GM03348 (cell line): ENCODE data around the gene NYAP1.
"Not testable (repeated sequence)": the region's sequence is repeated elsewhere in the genome, so short reads cannot be mapped to it uniquely, and the experiment has no call there.

Experiments used
- DNase-seq: peaks from one replicate; pipeline ENCODE4 v3.0.0; 2012; ENCODE audit warnings: low spot score

The NYAP1 gene

DNA sequence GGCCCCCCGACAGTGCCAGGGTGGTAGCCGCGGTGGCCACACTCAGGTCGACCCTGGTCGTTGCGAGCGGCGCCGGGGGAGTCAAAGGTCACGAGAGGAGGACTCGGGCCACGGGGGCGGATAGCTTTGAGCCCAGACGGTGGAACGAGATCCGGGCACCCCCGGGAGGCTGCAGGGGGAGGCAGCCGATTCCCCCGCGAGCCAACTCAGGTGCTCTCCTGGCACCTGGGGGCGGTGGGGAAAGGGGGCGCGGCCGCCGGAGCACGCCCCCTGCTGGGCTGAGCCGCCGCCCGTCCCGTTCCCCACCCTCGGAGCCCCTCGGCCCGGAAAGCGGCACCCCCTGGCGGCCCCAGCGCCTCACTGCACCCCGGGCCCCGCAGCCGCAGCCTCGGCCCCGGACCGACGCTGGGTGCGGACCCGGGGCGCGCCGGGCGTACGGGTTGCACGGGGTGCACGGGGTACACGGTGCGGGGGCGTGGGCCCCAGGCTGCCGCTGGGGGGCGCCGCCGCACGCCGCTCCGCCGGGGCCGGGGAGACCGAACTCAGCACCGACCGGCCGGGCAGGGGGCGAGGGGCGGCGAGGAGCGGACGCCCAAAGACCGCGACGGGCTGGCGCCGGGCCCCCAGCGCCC is 521 bp upstream of the NYAP1 start:
- DNase-seq = peak; percentile 88

DNA sequence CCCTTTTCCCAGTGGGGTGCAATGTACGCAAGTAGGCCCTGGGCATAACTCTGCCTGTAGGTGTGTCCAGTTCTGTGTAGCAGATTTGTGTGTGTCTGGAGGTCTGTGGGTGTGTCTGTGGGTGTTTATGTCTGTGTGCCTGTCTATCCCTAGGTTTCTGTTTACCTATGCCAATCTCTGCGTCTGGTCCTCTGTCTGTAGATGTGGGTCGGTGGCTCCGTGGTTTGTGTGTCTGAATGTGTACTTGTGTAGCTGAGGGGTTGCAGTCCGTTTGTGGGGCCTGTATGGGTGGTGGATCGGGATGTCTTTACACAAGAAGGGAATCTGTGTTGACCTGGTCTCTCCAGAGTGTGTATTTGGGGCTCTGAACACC is 932 bp downstream of the NYAP1 start:
- DNase-seq = peak; percentile 3

DNA sequence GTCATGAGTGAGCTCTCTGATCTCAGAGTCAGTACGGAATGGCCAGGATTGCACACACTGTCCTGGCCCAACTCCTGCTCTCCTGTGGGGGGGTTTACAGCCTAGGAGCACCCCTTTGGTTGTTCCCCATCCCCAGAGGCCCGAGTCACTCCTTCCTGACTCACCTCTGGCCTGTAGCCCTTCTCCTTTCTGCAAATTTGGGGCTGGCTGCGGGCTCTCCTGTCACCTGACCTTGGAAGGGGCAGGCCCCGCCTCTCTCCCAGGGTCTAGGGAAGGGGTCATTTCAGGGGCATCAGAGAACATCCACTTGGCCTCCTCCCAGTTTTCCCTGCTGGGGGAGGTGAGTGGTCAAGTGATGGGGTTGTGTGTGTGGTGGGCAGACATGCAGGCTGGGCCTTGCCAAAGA is 1.7 kb downstream of the NYAP1 start:
- peak; percentile 2 for DNase-seq

DNA sequence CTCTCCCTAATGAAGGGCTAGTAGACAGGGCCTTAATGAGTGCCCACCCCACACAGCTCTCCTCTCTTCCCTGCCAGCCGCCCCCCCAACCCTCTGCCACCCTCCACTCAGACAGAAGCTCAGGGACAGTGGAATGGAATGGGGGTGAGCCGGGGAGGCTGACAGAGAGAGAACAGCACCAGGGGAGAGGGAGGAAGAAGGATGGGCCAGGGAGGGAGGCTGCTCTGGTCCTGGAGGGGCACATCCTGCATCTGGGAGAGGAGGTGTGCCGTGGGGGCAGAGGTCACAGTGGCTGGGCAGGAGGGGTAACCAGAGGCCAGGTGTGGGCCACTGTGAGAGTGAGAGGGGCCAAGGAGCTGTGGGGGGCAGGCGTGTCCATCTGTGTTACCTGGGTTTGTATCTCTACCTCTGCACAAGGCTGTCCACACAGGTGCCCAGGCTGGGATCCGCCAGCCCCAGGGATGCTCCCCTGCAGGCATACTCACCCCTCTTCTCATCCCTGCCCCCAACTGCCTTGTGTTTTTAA is 2.4 kb downstream of the NYAP1 start:
- DNase-seq = no peak

DNA sequence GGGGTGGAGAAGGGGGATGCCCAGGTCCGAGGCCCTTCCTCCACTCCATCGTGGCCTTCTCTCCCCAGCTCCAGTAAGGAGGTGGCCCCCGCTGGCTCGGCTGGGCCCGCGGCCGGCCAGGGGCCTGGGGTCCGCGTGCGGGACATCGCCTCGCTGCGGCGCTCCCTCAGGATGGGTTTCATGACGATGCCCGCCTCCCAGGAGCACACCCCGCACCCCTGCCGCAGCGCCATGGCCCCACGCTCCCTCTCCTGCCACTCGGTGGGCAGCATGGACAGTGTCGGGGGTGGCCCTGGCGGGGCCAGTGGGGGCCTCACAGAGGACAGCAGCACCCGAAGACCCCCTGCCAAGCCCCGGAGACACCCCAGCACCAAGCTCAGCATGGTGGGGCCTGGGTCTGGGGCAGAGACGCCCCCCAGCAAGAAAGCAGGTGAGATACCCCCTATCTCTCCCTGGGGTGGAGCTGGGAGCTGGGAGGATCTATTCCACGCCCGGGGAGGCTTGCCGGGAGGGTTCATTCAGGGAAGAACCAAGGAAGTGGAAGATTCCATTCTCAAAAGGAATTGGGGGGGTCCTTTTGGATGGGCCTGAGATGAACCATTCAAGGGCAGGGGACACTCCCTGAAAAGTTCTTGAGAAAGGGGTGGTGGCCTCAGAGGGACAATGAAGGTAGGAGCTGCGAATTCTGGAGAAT is 3.2 kb downstream of the NYAP1 start:
- no peak for DNase-seq

DNA sequence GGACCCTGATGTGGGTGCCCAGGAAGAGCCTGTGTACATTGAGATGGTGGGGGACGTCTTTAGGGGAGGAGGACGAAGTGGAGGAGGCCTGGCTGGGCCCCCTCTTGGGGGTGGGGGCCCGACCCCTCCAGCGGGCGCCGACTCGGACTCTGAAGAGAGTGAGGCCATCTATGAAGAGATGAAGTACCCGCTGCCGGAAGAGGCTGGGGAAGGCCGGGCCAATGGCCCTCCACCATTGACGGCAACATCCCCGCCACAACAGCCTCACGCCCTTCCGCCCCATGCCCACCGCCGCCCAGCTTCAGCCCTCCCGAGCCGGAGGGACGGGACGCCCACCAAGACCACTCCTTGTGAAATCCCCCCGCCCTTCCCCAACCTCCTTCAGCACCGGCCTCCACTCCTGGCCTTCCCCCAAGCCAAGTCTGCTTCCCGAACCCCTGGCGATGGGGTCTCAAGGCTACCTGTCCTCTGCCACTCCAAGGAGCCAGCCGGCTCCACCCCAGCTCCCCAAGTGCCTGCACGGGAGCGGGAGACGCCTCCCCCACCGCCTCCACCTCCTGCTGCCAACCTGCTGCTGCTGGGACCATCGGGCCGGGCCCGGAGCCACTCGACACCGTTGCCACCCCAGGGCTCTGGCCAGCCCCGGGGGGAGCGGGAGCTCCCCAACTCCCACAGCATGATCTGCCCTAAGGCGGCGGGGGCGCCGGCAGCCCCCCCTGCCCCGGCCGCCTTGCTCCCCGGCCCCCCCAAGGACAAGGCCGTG is 4.8 kb downstream of the NYAP1 start:
- DNase-seq = no peak

DNA sequence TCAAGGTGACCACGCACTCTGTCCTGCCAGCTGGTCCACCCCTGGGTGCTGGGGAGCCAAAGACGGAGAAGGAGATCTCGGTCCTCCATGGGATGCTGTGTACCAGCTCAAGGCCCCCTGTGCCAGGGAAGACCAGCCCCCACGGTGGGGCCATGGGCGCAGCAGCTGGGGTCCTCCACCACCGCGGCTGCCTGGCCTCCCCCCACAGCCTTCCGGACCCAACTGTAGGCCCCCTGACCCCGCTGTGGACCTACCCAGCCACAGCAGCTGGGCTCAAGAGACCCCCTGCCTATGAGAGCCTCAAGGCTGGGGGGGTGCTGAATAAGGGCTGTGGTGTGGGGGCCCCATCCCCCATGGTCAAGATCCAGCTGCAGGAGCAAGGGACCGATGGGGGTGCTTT is 5.4 kb downstream of the NYAP1 start:
- no peak for DNase-seq

DNA sequence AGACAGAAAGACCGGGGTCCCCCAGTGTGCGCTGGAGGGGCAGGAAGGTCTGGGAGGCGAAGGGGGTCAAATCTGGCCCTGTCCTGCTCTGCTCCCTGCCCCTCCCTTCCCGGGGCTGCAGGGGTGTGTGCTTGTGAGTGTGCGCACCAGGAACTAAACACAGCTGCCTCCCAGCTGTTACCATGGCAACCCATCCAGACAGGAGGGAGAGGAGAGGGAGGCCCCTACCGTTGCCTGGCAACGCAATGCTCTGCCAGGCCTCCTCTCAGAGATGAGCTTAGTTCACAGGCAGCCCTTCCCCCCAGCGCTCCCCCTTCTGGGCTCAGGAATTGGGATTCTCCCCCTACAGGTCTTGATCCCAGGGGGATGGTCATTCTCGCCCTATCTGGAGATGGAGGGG is 6.1 kb downstream of the NYAP1 start:
- peak; percentile 81 for DNase-seq

DNA sequence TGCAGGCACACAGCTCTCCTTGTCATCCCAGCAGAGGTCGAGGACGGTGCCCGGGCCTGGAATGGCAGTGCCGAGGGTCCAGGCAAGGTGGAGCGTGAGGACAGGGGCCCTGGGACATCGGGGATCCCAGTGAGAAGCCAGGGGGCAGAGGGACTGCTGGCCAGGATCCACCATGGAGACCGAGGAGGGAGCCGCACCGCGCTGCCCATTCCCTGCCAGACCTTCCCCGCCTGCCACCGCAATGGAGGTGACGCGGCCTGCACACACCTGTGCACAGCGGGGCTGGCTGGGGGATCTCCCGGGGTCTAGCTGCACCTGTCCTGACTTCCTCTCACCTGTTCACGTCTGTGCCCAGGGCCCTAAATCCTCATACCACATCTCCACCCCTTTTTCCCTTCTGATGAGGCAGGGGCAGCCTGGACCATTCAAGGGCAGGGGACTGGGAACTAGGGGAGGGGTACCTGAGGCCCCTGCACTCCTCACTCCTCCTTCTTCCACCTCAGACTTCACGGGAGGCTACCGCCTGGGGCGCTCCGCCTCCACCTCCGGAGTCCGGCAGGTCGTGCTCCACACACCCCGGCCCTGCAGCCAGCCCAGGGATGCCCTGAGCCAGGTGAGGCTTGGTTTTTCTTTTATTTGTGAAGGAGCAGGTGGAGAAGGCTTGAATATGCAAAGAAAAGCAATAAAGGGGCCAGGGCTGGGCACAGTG is 6.9 kb downstream of the NYAP1 start:
- no peak for DNase-seq

DNA sequence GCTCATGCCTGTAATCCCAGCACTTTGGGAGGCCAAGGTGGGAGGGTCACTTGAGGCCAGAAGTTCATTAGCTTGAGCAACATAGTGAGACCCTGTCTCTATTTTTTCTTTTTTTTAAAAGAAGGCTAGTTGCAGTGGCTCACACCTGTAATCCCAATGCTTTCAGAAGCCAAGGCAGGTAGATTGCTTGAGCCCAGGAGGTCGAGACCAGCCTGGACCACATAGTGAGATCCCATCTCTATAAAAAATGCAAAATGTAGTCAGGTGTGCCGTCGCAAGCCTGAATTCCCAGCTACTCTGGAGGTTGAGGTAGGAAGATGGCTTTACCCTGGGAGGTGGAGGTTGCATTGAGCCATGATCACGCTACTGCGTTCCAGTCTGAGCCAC is 7.5 kb downstream of the NYAP1 start:
- no peak for DNase-seq

DNA sequence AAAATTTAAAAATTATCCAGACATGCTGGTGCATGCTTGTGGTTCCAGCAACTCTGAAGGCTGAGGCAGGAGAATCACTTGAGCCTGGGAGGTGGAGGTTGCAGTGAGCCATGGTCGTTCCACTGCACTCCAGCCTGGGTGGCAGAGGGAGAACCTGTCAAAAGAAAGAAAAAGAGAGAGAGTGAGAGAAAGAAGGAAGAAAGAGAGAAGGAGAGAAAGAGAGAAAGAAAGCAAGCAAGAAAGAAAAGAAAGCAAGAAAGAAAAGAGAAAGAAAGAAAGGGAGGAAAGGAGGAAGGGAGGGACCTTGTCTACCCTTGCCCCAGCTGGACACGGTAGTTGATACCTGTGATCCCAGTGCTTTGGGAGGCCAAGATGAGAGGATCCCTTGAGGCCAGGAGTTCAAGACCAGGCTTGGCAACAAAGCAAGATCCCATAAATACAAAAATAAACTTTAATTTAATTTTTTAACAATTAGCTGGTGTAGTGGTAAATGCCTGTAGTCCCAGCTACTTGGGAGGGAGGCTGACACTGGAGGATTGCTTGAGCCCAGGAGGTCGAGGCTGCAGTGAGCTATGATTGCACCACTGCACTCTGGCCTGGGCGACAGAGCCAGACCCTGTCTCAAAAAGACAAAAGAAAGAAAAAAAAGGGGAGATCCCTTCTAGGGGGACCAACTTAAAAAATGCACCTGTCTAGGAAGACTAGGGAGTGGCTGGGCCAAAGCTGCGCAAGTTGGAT is 9.2 kb downstream of the NYAP1 start:
- no peak for DNase-seq

DNA sequence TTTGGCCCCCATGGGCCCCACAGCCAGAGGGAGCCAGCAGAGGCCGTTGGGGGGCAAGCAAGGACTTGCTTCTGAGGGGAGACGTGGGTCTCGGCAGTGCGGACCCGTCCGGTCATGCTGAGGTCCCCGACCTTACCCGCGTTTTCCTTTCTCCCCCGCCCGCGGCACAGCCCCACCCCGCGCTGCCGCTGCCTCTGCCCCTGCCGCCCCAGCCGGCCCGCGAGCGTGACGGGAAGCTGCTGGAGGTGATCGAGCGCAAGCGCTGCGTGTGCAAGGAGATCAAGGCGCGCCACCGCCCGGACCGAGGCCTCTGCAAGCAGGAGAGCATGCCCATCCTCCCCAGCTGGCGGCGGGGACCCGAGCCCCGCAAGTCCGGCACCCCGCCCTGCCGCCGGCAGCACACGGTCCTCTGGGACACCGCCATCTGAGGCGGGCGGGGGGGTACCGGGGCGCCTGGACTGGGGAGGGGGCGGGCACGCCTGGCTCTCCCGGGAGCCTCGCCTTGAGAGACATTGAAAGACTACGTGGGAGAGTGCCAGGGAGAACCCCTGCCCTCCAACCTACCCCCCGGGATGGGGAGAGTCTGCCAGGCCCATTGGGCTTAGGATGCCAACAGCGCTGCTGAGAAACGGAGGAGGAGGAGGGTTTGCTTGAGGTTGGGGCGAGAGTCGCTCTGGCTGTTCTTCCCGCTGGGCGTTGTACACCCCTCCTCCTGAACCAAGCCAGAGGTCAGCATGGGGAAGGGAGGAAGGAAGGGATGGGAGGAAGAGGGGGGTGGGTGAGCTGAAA is 9.9 kb downstream of the NYAP1 start:
- DNase-seq = no peak

DNA sequence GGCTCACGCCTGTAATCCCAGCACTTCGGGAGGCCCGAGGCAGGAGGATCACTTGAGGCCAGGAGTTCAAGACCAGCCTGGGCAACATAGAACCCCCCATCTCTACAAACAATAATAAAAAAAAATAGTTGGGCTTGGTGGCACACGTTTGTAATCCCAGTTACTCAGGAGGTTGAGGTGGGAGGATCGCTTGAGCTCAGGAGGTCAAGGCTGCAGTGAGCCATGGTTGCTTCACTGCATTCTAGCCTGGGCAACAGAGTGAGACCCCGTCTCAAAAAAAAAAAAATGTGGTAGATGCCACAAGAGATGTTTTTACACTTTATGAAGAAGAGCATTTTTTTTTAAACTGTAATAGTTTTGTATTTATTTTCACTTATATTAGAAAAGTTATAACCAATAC is 12.8 kb downstream of the NYAP1 start:
- no peak for DNase-seq

DNA sequence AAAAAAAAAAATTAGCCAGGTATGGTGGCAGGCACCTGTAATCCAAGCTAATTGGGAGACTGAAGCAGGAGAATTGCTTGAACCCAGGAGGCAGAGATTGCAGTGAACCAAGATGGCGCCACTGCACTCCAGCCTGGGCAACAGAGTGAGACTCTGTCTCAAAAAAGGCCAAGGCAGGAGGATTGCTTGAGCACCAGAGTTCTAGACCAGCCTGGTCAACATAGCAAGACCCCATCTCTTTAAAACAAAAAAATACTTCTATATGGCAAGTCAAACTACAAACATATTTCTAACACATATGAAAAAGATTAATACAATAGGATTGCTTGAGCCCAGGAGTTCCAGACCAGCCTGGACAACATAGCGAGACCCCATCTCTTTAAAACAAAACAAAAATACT is 17.0 kb downstream of the NYAP1 start:
- not testable (repeated sequence) for DNase-seq

DNA sequence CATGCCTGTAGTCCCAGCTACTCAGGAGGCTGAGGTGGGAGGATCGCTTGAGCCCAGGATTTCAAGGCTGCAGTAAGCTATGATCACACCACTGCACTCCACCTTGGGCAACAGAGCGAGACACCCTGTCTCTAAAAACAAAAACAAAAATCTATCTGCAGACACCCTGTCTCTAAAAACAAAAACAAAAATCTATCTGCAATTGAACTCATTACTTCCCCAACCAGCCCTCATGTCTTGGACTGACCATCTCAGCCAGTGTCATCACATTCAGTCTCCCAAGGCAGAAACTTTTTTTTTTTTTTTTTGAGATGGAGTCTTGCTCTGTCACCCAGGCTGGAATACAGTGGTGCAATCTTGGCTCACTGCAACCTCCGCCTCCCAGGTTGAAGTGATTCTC is 20.3 kb downstream of the NYAP1 start:
- not testable (repeated sequence) for DNase-seq

DNA sequence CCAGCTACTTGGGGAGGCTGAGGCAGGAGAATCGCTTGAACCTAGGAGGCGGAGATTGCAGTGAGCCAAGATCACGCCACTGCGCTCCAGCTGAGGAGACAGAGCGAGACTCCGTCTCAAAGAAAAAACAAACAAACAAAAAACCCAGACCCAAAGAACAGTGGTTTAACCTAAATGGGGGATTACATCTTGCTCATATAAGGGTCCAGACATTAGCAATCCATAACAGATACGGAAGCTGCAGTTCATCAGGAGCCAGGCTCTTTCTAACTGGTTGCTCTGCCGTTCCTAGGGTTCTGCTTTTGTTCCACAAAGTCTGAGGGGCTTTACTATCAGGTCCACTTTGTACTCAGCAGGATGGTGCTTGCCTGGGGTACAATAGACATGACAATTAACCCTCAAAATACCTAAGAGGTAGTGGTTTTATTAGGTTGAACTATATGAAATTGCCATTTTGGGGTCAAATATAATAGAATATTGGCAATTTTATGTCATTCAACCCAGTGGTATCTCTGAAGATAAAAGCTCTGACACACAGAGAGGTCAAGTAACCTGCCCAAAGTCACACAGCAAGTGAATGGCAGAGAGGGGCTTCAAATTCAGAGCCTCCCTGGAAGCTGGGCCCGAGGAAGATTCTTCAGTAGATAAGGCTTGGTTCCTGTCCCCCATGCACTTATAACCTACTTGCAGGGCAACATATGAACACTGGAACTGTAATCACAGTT is 21.3 kb downstream of the NYAP1 start:
- DNase-seq = no peak

DNA sequence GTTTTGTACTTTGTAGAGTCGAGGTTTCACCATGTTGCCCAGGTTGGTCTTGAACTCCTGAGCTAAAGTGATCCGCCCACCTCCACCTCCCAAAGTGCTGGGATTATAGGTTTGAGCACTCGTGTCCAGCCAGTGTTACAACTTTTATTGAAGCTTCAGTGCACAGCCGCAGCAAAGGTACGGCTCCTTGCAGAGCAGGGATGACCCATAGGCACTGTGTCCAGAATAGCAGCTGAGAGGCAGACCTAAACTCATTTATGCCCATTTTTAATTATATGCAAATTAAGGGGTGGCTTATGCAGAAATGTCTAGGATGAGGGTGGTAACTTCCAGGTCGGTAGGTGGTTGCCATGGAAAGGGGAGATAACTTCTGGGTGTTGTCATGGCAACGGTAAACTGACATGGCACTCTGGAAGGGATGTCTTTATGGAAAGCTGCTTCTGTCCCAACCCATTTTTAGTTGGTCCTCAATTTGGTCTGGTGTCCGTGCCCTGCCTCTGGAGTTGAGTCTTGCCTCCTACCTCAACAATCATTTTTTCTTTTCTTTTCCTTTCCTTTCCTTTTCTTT is 22.7 kb downstream of the NYAP1 start:
- DNase-seq = no peak

DNA sequence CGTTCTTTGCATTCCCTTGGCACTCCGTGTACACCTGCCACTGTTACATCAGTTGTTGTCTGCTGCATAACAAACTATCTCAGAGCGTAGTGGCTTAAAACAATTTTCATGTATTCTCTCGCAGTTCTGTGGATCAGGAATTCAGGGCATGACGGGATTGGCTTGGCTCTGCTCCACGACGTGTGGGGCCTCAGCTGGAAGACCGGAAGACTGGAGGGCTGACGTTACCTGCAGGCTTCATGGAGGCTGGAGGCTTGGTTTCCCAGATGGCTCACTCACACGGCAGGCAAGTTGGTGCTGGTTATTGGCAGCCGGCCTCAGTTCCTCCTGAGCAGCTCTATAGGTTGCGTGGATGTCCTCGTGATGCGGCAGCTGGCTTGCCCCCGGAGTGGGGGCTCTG is 25.5 kb downstream of the NYAP1 start:
- DNase-seq = no peak

DNA sequence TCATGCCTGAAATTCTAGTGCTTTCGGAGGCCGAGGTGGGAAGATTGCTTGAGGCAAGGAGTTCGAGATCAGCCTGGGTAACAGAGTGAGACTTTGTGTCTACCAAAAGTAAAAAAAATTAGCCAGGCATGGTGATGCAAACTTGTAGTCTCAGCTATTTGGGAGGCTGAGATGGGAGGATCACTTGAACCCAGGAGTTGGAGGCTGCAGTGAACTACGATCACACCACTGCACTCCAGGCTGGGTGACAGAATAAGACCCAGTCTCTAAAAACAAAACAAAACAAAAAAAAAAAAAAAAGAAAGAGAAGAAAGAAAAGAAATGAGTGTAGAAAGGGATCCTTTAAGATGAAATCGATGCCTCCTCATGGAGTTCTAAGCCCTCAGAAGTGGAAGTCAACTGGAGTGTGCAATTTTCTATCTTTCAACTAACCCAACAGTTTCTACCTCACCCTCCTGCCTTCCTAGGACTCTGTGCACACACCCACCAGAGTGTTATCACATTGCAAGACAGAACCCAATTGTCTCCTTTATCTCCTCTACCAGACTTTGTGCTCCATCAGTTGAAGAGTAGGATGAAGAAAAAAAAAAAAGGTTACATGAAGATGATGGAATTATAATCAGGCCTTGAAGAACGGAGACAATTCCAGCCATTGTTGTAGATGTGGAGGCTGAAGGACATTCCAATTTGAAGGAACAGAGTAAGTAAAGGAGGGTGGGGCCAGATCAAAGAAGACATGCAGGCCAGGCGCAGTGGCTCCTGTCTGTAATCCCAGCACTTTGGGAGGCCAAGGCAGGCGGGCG is 26.9 kb downstream of the NYAP1 start:
- no peak for DNase-seq
